Kidney epithelial cell (primary cell): ENCODE results near the gene EGFL8. TPM values are rescaled to one million over a fixed set of nuclear protein-coding genes. Genes with fewer than 3 reads are reported as not detected.
A peak's percentile ranks its signal among the peaks of the same experiment; 100 is the strongest.

ENCODE experiments used
- DNase-seq: peaks from one replicate; pipeline ENCODE4 v3.0.0-alpha.2; 2010; ENCODE audit warnings: low read depth
- H3K27me3 ChIP-seq: 2 replicates; pipeline ENCODE4 v1.6.0; 2011; ENCODE audit warnings: low read length; ENCODE audit not compliant: control insufficient read depth, insufficient read depth
- H3K36me3 ChIP-seq: 2 replicates; pipeline ENCODE4 v1.5.1; 2011; ENCODE audit warnings: low read length; ENCODE audit not compliant: control insufficient read depth, insufficient read depth
- H3K4me3 ChIP-seq: 2 replicates; pipeline ENCODE4 v1.5.1; 2011; ENCODE audit warnings: low read depth, mild to moderate bottlenecking, control low read depth, low read length
- total RNA-seq: library from RNA; depleted of rRNA; stranded (reverse); fragments of >200 nt; gene quantifications from 2 replicates; pipeline ENCODE4 v1.2.3, GENCODE V29; 2015
- TF ChIP-seq, protein P1 (sequence below): IDR thresholded peaks from 2 replicates; pipeline ENCODE4 v1.5.1; 2011; ENCODE audit warnings: mild to moderate bottlenecking, moderate library complexity, low read length, control low read depth, inconsistent platforms; ENCODE audit not compliant: insufficient read depth, poor library complexity, severe bottlenecking

EGFL8 gene
- total RNA-seq, 1 donor from 2014 or later: 5.1 TPM

DNA sequence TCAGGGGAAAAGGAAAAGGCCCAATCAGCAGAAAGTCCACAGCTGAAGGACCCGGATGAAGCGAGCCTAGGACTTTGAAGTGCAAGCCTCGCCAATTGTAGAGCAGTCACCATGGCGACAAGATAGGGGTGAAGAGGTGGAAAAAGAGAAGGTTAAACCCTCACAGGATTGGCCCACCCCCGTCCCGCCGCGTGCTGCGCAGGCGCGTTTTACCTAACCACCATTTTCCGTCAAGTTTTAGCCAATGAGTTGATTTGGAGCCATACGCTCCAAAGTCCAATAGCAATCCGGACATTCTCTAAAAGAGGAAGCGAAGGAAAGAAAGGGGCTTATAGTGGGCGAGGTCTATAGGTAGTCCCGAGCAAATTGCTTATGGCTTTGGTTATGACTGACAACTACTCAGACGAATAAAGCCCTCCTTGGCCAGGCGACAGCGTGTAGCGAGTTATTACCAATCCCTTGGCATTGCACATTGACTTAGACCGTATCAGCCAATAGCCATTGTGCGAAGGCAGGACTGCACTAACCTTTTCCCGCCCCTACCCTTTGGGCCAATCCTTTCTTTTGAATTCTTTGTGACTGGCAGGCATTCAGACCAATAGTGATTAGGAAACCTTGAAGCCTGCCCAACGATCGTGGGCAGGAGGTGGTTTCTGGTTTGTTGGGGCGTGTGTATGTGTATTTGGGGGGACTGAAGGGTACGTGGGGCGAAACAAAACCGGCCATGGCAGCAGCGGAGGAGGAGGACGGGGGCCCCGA lies 13.6 kb downstream of the EGFL8 start, which contains the start of gene RNF5:
Gene RNF5 (plus strand): TSS at position 618 of the 759 bp plus-strand sequence. CDS start 107 bp downstream, at position 725.
- no peaks in the 10 kb centered on the region for H3K27me3 ChIP-seq
- TF ChIP-seq, protein P1, sequence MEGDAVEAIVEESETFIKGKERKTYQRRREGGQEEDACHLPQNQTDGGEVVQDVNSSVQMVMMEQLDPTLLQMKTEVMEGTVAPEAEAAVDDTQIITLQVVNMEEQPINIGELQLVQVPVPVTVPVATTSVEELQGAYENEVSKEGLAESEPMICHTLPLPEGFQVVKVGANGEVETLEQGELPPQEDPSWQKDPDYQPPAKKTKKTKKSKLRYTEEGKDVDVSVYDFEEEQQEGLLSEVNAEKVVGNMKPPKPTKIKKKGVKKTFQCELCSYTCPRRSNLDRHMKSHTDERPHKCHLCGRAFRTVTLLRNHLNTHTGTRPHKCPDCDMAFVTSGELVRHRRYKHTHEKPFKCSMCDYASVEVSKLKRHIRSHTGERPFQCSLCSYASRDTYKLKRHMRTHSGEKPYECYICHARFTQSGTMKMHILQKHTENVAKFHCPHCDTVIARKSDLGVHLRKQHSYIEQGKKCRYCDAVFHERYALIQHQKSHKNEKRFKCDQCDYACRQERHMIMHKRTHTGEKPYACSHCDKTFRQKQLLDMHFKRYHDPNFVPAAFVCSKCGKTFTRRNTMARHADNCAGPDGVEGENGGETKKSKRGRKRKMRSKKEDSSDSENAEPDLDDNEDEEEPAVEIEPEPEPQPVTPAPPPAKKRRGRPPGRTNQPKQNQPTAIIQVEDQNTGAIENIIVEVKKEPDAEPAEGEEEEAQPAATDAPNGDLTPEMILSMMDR: no peak
- H3K4me3 ChIP-seq: peak within 1 kb of the TSS; percentile 99
- DNase-seq: peak; percentile 100
- no peaks in the 10 kb centered on the region for H3K36me3 ChIP-seq

DNA sequence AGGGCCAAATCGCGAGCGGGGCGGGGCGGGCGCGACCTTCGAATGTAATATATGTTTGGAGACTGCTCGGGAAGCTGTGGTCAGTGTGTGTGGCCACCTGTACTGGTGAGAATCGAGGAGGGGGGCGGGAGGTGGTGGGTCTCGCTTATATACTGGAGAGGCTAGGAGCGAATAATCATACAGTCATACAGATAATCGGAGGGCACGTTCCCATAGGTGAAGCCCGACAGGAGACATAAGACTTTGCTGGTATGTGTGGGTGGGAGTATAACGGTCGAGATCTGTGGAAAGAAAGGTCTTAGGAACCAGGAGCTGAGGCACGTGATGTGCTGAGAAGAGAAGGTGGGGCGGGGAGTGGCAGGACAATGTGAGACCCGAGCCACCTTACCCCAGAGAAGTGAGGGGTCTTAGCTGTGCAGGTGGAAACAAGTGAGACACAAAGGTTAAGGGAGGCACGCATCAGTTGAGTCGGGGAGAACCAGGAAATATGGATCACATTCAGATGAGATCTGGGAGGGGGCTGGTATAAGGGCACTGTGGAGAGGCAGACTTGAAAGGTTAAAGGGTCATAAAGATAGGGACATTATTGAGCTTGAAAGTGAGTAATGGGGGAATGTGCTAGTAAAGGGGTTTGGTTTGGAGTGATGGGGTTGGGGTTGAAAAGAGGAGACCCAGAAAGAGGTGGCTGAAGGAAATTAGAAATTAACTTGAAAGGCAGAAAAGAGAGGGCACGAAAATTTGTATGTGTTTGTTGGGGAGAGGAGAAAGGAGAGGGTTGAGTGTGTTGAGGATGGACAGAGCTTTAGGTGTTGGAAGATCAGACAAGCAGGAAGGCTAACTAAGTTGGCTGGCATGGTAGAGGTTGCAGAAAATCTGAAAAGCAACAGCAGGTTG lies 14.4 kb downstream of the EGFL8 start:
- no peaks in the 10 kb centered on the region for H3K27me3 ChIP-seq
- no peak for DNase-seq
- TF ChIP-seq, protein P1: no peak
- H3K4me3 ChIP-seq: peak overlapping the region; percentile 99
- H3K36me3 ChIP-seq: no peaks in the 10 kb centered on the region

DNA sequence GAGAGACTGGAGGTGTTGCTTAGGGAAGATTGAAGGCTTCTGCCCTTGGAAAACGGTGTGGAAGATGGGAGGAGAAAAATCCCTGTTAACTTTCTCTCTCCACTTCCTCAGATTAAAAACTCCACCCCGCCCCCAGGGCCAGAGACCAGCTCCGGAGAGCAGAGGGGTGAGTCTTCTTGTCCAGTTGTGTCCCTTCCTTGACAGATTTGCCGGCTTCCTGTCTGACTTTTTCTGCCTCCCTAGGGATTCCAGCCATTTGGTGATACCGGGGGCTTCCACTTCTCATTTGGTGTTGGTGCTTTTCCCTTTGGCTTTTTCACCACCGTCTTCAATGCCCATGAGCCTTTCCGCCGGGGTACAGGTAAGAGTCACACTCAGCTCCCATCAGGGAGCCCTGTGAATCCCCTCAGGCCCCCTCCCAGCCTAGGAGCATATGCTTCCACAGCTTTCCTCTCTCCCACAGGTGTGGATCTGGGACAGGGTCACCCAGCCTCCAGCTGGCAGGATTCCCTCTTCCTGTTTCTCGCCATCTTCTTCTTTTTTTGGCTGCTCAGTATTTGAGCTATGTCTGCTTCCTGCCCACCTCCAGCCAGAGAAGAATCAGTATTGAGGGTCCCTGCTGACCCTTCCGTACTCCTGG lies 15.5 kb downstream of the EGFL8 start:
- H3K4me3 ChIP-seq: no peak overlapping the region
- TF ChIP-seq, protein P1: no peak
- H3K27me3 ChIP-seq: no peaks in the 10 kb centered on the region
- H3K36me3 ChIP-seq: no peaks in the 10 kb centered on the region
- no peak for DNase-seq

DNA sequence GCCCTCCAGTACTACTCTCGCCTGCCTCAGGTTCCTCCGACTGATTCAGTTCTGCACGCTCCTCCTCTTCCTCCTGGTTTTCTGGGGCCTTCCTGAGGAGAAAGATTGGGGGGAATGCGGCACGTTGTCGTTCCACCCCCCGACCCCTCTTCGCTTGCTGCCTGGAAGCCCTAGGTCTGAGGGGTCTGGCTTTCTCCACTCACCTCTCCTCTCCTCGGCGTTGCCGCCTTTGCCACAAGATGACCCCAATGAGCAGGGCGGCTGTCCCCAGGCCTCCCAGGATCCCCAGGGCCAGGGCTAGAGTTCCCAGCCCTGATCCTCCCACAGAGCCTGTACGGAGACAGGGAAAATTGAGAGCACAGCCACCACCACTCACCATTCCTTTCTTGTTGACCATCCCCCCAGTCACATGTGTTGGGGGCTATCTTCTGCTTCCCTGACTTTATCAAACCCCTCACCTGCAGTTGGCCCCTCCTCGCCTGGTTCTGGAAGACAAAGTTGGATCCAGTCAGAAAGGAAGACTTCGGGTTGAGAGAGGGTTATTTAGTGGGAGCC lies 16.8 kb downstream of the EGFL8 start:
- Histone ChIP-seq H3K27me3 (no peaks in the 10 kb centered on the region), H3K4me3 (no peak overlapping the region), H3K36me3 (no peaks in the 10 kb centered on the region)
- TF ChIP-seq, protein P1: no peak
- no peak for DNase-seq

DNA sequence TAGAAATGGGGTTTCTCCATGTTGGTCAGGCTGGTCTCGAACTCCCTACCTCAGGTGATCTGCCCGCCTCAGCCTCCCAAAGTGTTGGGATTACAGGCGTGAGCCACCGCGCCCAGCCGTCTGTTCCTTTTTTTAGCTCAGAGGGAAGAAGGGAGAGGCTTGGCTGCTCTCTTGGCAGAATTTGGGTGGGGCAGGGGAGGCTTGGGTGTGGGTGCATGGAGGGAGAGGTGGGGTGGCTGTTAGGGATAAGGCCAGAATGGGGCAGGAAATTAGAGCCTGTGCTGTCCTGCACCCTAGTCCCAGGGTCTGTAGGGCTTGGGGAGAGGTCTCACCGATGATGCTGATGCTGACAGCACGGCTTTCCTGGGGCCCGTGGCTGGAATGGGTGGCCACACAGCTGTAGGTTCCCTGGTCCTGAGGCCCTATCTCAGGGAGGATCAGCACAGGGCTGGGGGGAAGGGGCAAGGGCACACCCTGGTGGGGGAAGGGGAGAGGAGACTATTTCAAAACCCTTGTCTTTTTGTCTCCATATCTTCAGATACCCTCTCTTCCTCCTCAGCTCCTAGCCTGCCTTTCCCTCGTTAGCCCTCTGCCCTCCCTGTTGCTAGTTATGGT lies 17.6 kb downstream of the EGFL8 start:
- TF ChIP-seq, protein P1: no peak
- Histone ChIP-seq H3K36me3 (no peaks in the 10 kb centered on the region), H3K27me3 (no peaks in the 10 kb centered on the region), H3K4me3 (no peak overlapping the region)
- DNase-seq: no peak
